HG02840 (cell line): ENCODE results near the gene RGS5.
"Not testable (repeated sequence)": the region's sequence is repeated elsewhere in the genome, so short reads cannot be mapped to it uniquely, and the experiment has no call there.

Experiments used
- ATAC-seq: cut with Tn5 transposase; IDR thresholded peaks from one replicate; pipeline ENCODE4 v1.9.1; 2021; ENCODE audit warnings: mild to moderate bottlenecking, moderate library complexity, moderate number of reproducible peaks; ENCODE audit not compliant: unreplicated experiment, low FRiP score

RGS5 gene

GRCh38 chr1:163202833-163203451 is at the start of gene RGS5:
Gene RGS5 (minus strand): TSS chr1:163202916. CDS start chr1:163202835, 81 bp downstream.
- no peak for ATAC-seq

- no peak for ATAC-seq
These were observed 47.8 kb upstream of the RGS5 start for GRCh38 chr1:163250382-163250974.

GRCh38 chr1:163248064-163248463 is 45.3 kb upstream of the RGS5 start:
- ATAC-seq, result no peak

GRCh38 chr1:163244648-163245047 is 41.9 kb upstream of the RGS5 start:
- ATAC-seq, result not testable (repeated sequence)

- no peak for ATAC-seq
These were observed 39.0 kb upstream of the RGS5 start for GRCh38 chr1:163241746-163242145.

GRCh38 chr1:163240705-163241104 is 38.0 kb upstream of the RGS5 start:
- no peak for ATAC-seq

GRCh38 chr1:163233643-163234042 is 30.9 kb upstream of the RGS5 start:
- not testable (repeated sequence) for ATAC-seq

- ATAC-seq, result no peak
These were observed 28.7 kb upstream of the RGS5 start for GRCh38 chr1:163231385-163231784.

GRCh38 chr1:163230827-163231226 is 28.1 kb upstream of the RGS5 start:
- no peak for ATAC-seq

- not testable (repeated sequence) for ATAC-seq
These were observed 25.6 kb upstream of the RGS5 start for GRCh38 chr1:163228271-163228670.

GRCh38 chr1:163227126-163227525 is 24.4 kb upstream of the RGS5 start:
- no peak for ATAC-seq

- no peak for ATAC-seq
These were observed 10.9 kb upstream of the RGS5 start for GRCh38 chr1:163213626-163214025.

- ATAC-seq, result no peak
These were observed 9.0 kb upstream of the RGS5 start for GRCh38 chr1:163211667-163212066.

- no peak for ATAC-seq
These were observed 2.8 kb upstream of the RGS5 start for GRCh38 chr1:163205513-163205912.

GRCh38 chr1:163203561-163203960 is 845 bp upstream of the RGS5 start:
- ATAC-seq, result no peak

GRCh38 chr1:163201906-163202305 is 810 bp downstream of the RGS5 start:
- no peak for ATAC-seq

- no peak for ATAC-seq
These were observed 5.7 kb downstream of the RGS5 start for GRCh38 chr1:163197022-163197421.

- ATAC-seq, result no peak
These were observed 6.3 kb downstream of the RGS5 start for GRCh38 chr1:163196449-163196787.

GRCh38 chr1:163195728-163196448 is 6.8 kb downstream of the RGS5 start:
- ATAC-seq, result no peak

- ATAC-seq, result no peak
These were observed 11.4 kb downstream of the RGS5 start for GRCh38 chr1:163191301-163191700.

- ATAC-seq, result no peak
These were observed 13.8 kb downstream of the RGS5 start for GRCh38 chr1:163188947-163189346.

GRCh38 chr1:163187849-163188248 is 14.9 kb downstream of the RGS5 start:
- no peak for ATAC-seq
